ENCODE results near the gene RTBDN.

Gene RTBDN

GRCh38 chr19:12865746-12866415, 31.5 kb upstream of the RTBDN start:
- no peak overlapping the region for H3K4me3 ChIP-seq (ENCODE audit: low read length)
- TF ChIP-seq, protein P1, sequence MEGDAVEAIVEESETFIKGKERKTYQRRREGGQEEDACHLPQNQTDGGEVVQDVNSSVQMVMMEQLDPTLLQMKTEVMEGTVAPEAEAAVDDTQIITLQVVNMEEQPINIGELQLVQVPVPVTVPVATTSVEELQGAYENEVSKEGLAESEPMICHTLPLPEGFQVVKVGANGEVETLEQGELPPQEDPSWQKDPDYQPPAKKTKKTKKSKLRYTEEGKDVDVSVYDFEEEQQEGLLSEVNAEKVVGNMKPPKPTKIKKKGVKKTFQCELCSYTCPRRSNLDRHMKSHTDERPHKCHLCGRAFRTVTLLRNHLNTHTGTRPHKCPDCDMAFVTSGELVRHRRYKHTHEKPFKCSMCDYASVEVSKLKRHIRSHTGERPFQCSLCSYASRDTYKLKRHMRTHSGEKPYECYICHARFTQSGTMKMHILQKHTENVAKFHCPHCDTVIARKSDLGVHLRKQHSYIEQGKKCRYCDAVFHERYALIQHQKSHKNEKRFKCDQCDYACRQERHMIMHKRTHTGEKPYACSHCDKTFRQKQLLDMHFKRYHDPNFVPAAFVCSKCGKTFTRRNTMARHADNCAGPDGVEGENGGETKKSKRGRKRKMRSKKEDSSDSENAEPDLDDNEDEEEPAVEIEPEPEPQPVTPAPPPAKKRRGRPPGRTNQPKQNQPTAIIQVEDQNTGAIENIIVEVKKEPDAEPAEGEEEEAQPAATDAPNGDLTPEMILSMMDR (IDR thresholded peaks at IDR 0.05; ENCODE audit: insufficient read depth, low read depth, low read length, missing control alignments), result no peak
- DNase-seq (ENCODE audit: low read depth), result no peak

- TF ChIP-seq, protein P1 (IDR thresholded peaks at IDR 0.05; ENCODE audit: insufficient read depth, low read depth, low read length, missing control alignments), result no peak
- no peak for DNase-seq (ENCODE audit: low read depth)
- H3K4me3 ChIP-seq (ENCODE audit: low read length), result no peak overlapping the region
Measured at GRCh38 chr19:12864721-12865715, 30.6 kb upstream of the RTBDN start.

- H3K4me3 ChIP-seq (ENCODE audit: low read length), result no peak overlapping the region
Measured at GRCh38 chr19:12864143-12864542, 29.8 kb upstream of the RTBDN start.

GRCh38 chr19:12859546-12859945, 25.2 kb upstream of the RTBDN start:
- no peak overlapping the region for H3K4me3 ChIP-seq (ENCODE audit: low read length)
- TF ChIP-seq, protein P1 (IDR thresholded peaks at IDR 0.05; ENCODE audit: insufficient read depth, low read depth, low read length, missing control alignments), result no peak
- no peak for DNase-seq (ENCODE audit: low read depth)

More at GRCh38 chr19:12864143-12864542, 29.8 kb upstream of the RTBDN start:
- DNase-seq (ENCODE audit: low read depth), result no peak
- TF ChIP-seq, protein P1 (IDR thresholded peaks at IDR 0.05; ENCODE audit: insufficient read depth, low read depth, low read length, missing control alignments), result no peak

- no peak for DNase-seq (ENCODE audit: low read depth)
- TF ChIP-seq, protein P1 (IDR thresholded peaks at IDR 0.05; ENCODE audit: insufficient read depth, low read depth, low read length, missing control alignments), result no peak
- no peak overlapping the region for H3K4me3 ChIP-seq (ENCODE audit: low read length)
Measured at GRCh38 chr19:12858041-12858928, 23.9 kb upstream of the RTBDN start.

GRCh38 chr19:12856653-12857052, 22.3 kb upstream of the RTBDN start:
- TF ChIP-seq, protein P1 (IDR thresholded peaks at IDR 0.05; ENCODE audit: insufficient read depth, low read depth, low read length, missing control alignments), result no peak
- H3K4me3 ChIP-seq (ENCODE audit: low read length), result no peak overlapping the region

More at GRCh38 chr19:12856653-12857052, 22.3 kb upstream of the RTBDN start:
- DNase-seq (ENCODE audit: low read depth), result no peak
